GM18951 (cell line): ENCODE measurements around the gene RAPGEF2.
"Not testable (repeated sequence)": the region's sequence is repeated elsewhere in the genome, so short reads cannot be mapped to it uniquely, and the experiment has no call there.

ENCODE experiments used
- POLR2A ChIP-seq: IDR thresholded peaks from 4 replicates; pipeline ENCODE4 v1.6.1; 2011; ENCODE audit warnings: mild to moderate bottlenecking; ENCODE audit not compliant: insufficient read length, insufficient read depth; ENCODE audit errors: extremely low read depth
- in situ Hi-C: fragments of 300-500 bp; cut with MboI; formaldehyde crosslinking; loops from one replicate; pipeline ENCODE4 v1.12.0; 2022; ENCODE audit warnings: low sequenced_read_pairs, mixed read lengths, inconsistent platforms; ENCODE audit not compliant: unreplicated experiment

The RAPGEF2 gene

DNA sequence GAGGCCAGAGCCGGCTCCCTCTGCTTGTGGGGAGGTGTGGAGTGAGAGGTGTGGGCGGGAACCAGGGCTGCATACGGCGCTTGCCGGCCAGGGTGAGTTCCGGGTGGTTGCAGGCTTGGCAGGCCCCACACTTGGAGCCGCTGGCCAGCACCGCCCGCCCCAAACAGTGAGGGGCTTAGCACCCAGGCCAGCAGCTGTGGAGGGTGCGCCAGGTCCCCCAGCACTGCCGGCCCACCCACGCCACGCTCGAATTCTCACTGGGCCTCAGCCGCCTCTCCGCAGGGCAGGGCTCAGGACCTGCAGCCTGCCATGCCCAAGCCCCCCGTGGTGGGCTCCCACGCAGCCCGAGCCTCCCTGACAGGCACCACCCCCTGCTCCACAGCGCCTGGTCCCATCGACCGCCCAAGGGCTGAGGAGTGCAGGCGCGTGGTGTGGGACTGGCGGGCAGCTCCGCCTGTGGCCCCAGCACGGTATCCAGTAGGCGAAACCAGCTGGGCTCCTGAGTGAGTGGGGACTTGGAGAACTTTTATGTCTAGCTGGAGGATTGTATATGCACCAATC lies 275.3 kb downstream of the RAPGEF2 start:
- no peak for TF ChIP-seq POLR2A
- in situ Hi-C loops, result no loop called here

DNA sequence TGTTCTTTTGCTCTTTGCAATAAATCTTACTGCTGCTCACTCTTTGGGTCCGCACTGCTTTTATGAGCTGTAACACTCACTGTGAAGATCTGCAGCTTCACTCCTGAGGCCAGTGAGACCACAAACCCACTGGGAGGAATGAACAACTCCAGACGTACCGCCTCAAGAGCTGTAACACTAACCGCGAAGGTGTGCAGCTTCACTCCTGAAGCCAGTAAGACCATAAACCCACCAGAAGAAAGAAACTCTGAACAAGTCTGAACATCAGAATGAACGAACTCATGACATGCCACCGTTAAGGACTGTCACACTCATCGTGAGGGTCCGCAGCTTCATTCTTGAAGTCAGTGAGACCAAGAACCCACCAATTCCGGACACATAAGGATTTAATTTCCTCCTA lies 276.2 kb downstream of the RAPGEF2 start:
- in situ Hi-C loops, result not testable (repeated sequence)

DNA sequence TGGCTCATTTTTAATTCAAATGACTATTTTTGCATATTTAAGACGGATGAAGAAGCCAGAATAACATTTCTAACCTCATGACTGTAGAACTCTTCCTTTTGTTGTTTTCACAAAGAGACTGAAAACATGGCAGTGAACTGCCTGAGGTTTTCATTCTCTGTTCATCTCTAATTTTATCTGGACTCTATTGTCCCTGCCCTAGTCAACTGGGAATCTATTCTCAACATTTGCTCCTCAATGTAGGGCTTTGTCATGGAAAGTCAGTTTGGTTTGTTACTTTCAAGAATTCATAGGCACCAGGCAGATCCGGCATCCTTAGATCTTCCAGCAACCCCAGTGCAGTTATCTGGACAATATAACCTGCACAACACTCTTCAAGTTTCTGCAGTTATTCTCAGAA lies 277.0 kb downstream of the RAPGEF2 start:
- no peak for TF ChIP-seq POLR2A
- in situ Hi-C loops, result no loop called here

DNA sequence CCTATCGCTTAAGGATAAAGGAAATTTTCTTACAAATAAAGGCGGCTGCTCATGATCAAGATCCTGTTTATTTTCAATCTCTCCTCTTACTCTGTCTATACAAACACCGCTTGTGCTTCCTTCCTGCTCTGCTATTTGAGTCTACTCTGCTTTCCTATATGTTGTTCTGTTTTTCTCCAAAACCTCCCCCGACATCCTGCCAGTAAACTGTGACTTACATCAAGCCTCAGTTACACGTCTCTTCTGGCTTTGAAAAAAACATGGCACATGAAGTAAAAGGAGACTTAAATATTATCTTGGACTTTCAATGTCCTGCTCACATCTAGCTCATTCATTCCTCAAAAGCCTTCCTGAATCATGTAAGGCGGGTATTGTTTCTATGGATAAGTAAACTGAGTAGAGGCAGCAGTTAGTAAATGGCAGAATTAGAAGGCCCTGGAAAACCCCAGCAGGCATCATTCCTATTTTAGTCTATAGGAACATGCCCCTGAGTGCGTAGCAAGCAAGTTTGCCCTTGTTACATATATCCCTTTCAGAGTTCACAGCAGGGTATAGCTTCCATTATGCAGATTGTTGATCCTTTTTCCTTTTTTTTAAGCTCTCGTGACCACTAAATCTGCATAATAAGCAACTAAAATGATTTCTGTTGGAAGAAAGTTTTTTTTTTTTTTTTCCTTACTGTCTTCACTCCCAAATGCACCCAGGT lies 280.1 kb downstream of the RAPGEF2 start:
- in situ Hi-C loops, result no loop called here

DNA sequence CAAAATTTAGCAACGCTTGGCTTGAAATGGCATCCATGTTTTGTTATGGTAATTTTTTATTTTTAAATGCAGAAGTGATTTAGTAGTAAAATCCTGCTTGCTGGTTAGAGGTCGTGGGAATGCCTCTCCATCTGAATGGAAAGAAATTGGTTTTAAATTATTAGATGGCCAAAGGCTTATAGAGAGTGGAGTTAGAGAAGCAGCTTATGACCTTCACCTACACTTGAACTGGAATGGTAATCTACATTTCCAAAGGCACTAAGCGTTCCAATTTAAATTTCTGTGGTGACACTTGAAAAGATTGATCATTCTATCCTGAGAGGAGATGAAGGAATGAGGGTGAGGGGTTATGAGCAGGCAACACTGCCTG lies 280.7 kb downstream of the RAPGEF2 start:
- in situ Hi-C loops, result no loop called here
- TF ChIP-seq POLR2A, result no peak

More for the DNA sequence above, 280.1 kb downstream of the RAPGEF2 start:
- no peak for TF ChIP-seq POLR2A

DNA sequence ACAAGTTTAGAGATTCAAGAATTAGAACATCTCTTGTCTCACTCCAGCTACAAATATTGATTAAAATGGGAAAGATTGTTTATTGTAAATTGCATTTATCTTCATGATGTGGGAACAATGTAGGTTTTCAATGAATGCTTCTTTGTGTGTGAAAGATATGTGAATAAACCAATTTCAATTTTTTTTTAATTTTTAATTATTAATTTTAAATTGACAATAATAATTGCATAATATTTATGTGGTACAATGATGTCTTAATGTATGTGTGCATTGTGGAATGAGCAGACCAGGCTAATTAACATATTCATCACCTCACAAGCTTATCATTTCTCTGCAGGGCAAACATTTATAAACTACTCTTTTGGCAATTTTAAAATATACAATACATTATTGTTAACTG lies 281.1 kb downstream of the RAPGEF2 start:
- in situ Hi-C loops, result no loop called here

DNA sequence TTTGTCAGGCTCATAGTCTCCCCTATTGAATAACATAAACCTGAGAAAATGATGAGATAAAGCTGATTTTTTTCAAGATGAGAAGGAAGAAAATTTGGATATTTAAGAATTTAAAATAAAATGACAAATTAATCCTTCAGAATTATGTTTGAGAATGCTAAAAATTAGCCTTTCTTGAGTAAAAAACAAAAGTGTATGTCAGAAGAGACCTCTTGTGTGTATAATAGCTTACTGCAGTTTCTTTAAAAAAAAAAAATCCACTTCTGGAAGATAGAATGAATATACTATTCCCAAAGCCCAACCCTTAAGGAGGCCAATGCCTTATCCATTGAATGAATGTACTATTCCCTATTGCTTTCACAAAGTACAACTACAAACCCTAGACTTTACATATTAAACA lies 281.8 kb downstream of the RAPGEF2 start:
- in situ Hi-C loops, result no loop called here
- no peak for TF ChIP-seq POLR2A

More for the DNA sequence above, 281.1 kb downstream of the RAPGEF2 start:
- no peak for TF ChIP-seq POLR2A

DNA sequence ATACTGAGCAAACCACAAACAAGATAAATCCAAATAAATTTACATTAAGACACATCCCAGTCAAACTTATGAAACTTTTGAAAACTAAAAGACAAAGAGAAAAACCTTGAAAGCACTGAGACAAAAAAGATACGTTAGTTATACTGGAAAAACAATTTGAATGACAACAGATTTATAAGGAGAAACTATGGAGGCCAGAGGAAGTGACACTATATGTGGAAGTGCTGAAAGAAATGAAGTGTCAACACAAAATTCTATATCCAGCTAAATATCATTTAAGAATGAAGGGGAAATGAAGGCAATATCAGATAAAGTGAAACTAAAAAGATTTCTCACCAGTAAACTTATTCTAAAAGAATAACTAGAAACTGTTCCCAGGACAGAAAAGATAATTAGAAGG lies 283.7 kb downstream of the RAPGEF2 start:
- in situ Hi-C loops, result no loop called here
- no peak for TF ChIP-seq POLR2A

DNA sequence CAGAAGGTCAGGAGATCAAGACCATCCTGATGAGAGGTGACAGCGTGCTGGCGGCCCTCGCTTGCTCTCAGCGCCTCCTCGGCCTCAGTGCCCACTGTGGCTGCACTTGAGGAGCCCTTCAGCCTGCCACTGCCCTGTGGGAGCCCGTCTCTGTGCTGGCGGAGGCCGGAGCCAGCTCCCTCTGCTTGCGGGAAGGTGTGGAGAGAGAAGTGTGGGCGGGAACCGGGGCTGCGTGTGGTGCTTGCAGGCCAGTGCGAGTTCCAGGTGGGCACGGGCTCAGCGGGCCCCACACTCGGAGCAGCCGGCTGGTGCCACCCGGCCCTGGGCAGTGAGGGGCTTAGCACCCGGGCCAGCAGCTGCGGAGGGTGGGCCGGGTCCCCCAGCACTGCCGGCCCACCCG lies 286.9 kb downstream of the RAPGEF2 start:
- no peak for TF ChIP-seq POLR2A
- in situ Hi-C loops, result no loop called here

DNA sequence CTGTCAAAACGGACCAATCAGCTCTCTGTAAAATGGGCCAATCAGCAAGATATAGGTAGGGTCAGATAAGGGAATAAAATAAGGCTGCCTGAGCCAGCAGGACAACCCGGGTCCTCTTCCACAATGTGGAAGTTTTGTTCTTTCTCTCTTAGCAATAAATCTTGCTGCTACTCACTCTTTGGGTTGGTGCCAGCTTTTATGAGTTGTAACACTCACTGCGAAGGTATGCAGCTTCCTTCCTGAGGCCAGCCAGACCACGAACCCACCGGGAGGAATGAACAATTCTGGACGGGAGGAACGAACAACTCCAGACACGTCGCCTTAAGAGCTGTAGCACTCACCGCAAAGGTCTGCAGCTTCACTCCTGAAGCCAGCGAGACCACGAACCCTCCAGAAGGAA lies 287.8 kb downstream of the RAPGEF2 start:
- TF ChIP-seq POLR2A, result no peak
- in situ Hi-C loops, result no loop called here

DNA sequence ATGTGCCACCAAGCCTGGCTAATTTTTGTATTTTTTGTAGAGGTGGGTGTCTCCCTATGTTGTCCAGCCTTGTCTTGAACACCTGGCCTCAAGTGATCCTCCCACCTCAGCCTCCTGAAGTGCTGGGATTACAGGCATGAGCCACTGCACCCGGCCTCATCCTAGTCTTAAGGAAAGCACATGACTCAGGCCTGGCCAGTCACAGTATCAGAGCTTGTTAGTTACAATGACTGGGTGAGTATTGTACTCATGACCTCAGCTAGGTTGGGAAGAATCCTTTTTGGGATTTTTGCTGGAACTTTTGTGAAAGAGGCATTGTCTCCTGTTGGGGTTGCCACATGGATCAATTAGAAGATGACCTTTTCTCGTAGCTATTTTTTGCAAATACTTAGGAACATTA lies 292.8 kb downstream of the RAPGEF2 start:
- in situ Hi-C loops, result no loop called here
- TF ChIP-seq POLR2A, result no peak

DNA sequence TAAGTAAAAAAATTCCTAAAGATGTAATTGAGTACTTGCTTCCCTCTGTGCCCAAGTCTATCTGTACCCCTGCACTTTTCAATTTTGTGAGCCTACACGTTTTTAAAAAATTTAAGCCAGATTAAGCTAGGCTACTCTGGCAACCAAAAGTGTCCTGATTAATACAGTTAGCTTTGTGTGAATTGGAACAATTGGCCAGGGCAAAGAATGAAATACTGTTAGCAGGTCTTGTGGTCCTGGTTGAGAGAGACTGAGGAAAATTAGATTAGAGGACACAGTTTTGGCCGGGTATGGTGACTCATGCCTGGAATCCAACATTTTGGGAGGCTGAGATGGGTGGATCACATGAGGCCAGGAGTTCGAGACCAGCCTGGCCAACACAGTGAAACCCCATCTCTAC lies 293.3 kb downstream of the RAPGEF2 start:
- in situ Hi-C loops, result no loop called here
- TF ChIP-seq POLR2A, result no peak

DNA sequence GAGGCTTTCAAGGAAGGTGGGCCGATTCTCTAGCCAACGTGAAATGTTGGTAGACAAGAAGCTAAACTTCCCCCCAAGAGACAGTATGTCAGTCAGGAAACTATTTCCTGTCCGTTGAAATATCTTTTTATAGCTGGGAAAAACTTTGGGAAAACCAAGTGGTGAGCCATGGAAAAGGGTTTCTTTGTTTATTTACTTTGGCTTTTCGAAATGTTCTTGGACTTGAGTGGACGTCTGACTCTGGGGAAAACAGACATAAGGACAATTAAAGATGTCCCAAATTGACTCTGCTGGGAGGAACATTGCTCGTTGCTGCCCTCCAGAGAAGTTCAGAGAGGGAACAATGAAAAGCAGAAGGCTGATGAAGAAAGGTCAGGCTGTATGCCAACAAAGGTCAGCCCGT lies 295.4 kb downstream of the RAPGEF2 start:
- in situ Hi-C loops, result no loop called here
- TF ChIP-seq POLR2A, result no peak

DNA sequence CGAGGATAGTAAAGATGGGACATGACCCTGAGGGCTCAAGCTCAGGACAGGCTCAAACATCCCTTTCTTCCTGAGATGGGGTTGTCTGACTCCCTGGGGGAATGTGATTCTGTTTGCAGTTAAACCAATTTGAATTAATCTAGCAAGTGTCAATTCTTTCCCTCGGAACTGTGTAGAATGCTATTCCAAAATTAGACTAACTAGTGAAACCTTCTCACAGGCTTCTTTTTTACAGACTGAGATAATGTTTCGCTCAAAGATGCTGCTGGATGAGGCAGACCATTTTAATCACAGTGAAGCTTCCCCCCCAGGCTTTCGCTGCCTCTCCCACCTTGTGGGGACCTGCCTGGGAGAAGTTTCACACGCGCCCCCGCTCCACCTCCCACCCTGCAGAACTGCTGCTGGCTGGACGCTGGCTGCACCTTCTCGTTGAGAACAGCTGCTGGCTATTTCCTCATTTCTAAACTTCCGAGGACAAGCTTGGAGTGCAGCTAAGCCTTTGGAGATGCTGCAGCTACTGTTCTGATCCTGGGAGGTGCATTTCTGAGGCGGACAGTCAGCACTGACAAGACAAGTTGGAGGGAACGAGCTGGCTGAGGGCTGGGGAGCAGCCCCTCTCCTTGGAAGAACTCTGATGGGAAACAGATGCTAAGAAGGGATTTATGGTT lies 297.8 kb downstream of the RAPGEF2 start:
- in situ Hi-C loops, result no loop called here
- TF ChIP-seq POLR2A, result no peak
